ENCODE measurements around the gene HDAC11.
"Not testable (repeated sequence)": the region's sequence is repeated elsewhere in the genome, so short reads cannot be mapped to it uniquely, and the experiment has no call there.

The HDAC11 gene

DNA sequence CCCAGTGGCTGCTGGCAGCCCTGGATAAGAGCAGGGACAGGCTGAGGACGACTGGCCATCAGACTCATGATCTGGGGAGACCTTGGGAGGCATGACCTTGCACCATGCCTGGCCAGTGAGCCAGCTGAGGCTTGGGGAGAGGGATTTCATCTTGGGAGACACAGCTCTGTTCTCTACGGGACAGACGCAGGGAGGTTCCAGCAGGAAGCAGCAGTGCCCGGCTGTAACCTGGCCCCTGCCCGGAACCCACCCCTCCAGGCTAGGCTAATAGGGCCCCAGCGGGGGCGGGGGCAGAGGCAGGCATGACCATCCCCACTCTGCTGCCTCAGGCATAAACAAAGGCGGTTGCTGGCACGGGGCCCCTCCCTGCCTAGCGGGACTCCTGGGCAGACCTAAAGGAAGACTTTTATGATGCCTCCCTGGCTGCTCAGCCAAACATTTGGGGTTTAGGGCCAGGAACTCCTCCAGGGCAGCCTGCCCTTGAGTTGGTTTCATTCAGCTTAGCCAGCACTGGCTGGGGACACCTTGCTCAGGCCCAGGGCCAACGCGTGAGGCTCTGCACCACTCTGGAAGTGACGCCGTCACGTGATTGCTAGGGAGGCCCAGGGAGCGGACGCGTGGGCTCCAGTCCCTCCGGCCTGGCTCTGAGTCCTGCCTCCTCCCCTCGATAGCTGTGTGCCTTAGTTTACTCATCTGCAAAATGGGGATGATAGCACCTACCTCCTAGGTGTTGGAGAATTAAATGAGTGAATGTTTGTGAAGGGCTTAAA is 27.6 kb downstream of the HDAC11 start:
- DNase-seq (ENCODE audit: low read depth, low spot score), result peak; percentile 82

DNA sequence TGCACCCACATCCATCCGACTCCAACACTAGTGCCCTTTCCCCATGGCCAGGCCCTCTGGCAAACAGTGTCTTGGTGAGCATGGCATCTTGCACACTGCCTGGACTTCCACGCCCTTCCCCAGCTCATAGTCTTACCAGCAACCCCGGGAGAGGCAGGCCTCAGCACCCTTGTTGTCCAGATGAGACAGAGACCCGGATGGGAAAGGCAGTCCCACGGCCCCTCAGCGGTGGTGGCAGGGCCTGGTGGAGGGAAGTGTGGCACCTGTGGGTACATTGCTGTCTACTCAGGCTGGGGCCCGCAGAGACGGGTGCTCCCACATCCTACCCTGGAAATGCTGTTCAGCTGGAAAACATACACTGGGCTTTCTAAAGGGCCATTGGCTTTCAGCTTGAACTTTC is 28.4 kb downstream of the HDAC11 start:
- DNase-seq (ENCODE audit: low read depth, low spot score), result no peak

DNA sequence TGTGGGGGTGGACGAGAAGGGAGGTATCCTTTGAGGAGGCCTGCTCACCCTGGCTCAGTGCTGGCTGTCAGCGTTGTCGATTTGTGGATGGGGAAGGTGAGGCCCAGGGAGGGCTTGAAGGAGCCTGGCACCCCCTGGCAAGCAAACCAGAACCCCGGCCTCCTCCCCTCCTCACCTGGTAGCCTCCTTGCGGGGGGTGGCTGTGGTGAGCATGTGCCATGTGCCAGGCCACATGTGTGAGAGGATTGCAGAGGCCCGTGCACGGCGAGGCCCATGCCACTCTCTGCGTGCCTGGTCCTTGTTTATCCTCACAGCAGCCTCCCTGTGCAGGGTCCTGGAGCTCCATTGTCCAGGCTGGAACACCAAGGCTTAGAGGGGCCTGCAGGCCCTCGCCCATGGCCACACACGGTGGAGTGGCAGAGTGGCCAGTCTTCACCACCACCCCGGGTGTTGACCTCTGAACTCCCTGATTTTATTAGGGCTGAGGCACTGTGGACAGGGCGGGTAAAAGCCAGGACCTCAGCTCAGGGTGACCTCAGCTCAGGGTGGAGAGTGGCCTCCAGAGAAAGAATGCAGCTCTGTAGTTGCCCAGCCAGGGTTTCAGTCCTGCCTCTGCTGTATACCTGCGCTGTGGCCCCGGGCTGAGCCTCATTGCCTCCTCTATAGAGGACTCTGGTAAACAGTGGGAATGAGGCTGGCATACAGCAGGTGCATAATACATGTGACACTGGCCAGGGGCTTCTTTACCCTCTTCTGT is 29.1 kb downstream of the HDAC11 start:
- DNase-seq (ENCODE audit: low read depth, low spot score), result no peak

DNA sequence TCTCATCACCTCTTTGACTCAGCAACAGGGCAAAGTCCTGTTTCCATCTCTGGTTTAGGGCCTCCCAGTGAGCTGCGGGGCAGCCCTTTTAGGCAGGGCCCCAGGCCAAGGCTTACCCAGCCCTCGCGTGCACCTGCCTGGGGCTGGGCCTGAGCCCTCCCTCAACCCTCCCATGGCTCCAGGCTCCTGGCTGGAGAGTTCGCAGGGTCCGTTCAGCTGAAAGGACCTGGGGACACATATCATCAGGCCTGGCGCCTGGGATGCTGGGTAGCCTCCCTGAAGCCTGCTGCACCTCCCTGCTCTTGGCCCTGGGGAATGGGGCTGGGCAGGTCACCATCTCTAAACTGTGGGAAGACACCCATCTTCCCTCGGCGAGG is 29.7 kb downstream of the HDAC11 start:
- DNase-seq (ENCODE audit: low read depth, low spot score), result no peak

DNA sequence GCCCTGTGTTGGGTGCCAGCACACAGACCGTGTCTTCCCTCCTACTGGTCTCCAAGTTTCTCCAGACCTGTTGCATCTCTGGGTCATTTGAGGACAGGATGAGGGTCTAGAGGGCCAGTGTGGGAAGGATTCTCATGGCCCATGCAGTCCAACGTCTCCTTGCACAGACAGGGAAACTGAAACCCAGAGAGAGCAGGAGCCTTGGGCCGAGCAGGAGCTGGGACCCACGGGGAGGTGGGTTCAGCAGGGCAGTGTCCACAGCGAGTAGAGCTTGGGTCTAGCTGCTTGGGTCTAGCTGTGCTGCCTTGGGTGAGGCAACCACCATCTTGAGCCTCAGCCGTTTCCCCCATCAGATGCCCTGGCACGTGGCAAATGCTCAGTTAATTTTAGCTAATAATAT is 32.3 kb downstream of the HDAC11 start:
- DNase-seq (ENCODE audit: low read depth, low spot score), result no peak

DNA sequence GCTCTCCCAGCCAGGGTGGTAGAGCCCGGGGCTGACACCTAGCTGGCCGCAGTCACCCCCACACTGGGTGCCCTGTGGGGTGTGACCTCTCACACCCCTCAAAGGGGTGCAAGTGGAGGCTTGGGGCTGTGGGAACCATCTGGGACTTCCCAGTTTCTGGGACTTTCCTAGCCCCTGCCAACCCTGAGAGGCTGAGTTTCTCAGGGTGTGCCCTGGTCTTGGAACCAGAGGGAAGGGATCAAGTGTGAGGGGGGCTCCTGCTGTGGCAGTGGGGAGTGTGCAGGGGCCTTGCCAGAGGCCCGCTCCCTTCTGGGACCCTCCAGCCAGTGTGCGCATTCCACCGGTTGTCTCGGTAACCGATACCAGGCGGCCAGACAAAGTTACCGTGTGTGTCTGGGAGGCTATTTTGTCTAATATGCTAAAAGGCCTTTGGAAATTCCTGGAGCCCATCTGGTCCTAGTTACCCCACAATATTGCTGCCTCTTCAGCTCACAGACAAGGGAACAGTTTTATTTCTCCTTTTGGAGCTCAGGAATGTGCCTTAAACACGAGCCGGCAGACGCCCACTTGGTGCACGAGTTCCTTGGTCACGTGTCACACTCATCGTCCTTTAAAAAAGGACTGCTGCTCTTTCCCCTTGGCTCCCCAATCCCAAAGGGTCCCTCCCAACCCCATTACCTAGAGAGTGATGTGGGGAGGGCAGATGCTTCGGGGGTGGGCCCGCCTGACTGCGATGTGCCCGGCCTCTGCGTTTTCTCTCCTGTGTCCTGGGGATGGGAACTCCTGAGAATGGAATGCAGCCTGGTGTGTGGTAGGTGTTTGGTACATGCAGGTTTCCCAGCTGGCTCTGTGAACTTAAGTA is 33.2 kb downstream of the HDAC11 start:
- peak; percentile 64 for DNase-seq (ENCODE audit: low read depth, low spot score)

DNA sequence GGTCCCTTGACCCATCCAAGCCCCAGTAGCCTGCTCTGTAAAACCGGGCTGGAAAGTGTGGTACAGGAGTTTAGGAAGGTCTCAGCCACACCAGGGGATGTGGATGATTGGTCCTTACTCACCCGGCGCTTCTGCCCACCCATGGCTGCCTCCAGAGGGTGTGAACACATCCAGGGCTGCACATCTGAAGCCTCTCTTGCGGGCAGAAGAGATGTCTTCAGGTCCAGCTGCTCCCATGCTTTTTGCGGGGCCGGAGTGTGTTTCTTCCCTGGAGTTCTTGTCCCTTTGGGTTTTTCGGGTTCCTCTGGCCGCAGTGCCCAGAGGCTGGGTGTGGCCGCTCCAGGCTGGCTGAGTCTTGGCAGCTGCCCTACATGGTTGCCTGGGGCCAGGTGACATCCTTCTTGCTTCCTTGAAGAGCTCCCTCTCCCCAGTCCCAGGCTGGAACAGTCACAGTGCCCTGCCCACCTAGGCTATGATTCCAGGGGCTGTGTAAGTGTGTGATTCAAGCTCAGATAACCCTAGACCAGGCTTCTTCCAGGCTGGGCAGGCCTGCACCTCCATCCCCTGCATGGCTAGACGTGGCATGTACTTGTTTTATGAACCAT is 33.9 kb downstream of the HDAC11 start:
- DNase-seq (ENCODE audit: low read depth, low spot score), result no peak

DNA sequence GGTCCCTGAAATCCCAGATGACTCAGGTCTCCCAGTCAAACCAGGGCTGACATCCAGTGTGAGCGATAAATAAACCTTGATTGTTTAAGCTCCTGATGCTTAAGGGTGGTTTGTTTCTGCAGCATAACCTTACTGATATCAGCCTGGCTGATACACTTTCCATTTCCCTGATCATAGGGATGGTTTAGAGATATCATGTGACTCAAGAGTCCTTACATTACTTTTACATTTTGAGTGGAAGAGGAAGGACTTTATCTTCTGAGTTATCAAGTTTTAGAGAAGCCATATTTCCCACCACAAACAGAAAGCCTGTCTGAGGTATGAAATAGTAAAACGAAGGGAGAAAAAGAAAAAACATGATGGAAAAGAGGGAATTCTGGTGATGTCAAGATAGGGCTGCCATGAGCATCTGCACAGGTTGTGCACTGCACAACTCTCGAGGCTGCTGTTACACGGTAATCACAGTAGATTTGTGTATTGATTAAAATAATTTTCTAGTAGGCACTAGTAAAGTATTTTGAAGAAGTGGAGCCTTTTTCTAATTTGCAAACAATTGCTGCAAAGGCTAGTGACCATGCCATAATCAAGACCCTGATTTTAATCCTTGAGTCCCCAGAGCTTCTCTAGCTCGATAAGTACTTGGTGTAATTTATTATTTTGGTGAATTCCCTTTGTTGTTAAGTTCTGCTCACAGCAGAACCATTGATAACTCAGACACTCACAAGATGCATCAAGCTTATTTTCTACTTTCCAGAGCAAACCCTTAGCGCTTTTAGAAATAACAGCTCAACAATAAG is 34.7 kb downstream of the HDAC11 start:
- DNase-seq (ENCODE audit: low read depth, low spot score), result no peak

DNA sequence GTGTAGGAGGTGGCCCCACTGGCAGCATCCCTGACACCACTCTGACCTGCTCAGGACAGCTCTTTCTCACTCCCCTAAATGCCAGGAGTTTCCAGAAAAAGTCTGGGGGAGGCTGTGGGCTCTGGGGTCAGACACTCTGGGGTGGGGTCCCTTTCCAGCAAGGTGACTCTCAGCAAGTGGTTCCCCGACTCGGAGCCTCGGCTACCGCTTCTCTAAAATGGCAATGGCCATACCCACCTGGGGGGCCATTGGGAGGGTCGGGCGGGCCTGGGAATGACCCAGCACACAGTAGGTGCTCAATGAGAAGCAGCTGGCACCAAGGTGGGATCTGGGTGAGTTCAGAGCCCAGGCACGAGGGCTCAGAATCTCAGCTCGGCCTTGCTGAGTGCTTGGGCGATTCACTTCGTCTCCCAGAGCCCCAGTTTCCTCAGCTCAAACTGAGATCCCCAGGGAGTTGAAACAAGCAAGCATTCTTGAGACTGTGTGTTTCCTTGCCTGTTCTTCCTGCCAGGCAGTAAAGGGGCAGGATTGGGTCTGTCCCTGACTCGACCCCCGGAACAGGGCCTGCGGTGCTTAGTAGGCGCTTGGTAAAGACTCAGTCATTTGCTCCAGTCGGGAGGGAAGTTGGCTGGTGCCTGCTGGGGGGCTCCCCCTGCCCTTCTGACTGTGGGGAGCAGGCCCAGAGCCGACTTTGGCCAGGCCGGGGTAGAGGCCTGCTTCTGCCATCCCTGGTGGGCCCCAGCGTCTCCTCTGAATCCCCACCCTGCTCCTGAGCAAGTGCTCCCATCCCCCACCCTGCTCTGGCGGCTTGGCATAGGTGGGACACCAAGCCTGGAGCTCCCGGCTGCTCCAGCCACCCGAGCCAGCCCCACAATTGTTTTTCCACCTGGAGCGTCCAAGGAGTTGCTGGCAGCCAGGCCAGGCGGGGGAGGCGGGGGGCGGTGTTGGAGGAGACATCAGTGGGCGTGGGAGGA is 36.0 kb downstream of the HDAC11 start:
- DNase-seq (ENCODE audit: low read depth, low spot score), result no peak

DNA sequence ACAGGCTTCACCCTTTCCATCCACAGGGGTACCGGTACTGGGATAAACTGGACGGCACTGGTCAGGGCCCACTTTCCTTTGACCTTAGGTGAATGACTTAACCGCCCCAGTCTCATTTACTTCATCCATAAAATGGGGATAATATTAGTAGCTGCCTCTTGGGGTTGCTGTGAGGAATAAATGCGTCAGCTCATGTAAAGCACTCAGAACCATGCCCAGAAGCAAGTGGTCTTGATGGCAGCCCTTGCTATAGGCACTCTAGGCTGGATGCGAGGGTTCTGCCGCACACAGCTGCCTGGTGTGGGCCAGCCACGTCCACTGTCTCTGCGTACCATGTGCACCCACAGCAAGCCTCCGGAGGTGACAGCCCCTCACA is 36.6 kb downstream of the HDAC11 start:
- DNase-seq (ENCODE audit: low read depth, low spot score), result no peak

DNA sequence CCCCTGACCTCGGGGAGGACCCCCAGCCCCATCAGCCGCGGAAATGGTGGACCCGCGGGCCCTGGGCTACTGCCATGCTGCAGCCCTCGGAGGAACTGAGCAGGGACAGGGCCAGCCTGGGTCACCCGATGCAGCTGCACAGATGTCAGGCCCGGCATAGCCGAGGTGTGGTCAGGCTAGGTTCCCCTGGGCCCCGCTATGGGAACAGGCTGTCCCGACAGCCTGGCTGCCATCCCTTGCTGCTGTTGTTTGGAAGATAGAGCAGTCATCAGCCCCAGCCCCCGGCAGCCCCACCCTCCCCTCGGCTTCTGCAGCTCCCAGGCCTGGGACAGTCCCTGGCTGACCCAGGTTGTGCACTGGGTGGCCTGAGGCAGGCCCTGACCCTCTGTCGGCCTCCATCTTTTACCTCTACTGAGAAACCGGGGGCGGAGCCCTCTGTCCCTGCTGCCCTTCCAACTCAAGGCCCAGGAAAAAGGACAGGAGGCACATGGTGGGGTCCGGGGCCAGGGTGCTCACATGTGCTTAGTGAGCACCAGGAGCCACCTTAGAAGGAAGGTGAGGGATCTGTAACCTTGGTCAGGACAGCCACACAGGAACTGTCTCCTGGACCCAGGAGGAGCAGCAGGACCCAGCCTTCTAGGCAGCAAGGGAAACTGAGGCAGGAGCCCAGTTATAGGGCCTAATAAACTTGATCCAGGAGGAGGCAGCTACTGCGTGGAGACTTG is 37.3 kb downstream of the HDAC11 start:
- no peak for DNase-seq (ENCODE audit: low read depth, low spot score)

DNA sequence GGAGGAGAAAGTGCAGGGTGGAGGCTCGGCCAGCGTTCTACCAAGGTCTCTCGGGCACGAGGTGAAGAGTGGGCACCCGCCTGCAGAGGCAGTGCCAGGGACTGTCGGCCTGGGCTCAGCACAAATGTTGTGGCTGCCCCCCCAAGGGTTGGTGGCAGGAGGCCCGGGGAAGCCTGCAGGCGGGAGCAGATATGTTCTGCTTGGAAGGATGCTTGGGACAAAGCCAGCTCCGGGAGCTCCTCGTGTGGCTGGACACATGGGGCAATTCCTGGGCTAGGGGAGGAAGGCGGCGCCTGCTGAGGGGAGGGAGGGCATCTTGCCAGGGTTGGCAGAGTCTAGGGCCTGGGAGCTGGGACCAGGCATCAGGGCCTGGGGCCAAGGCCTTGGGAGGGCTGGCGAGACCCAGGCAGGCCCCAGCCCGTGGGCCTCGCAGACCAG is 38.4 kb downstream of the HDAC11 start:
- DNase-seq (ENCODE audit: low read depth, low spot score), result no peak

DNA sequence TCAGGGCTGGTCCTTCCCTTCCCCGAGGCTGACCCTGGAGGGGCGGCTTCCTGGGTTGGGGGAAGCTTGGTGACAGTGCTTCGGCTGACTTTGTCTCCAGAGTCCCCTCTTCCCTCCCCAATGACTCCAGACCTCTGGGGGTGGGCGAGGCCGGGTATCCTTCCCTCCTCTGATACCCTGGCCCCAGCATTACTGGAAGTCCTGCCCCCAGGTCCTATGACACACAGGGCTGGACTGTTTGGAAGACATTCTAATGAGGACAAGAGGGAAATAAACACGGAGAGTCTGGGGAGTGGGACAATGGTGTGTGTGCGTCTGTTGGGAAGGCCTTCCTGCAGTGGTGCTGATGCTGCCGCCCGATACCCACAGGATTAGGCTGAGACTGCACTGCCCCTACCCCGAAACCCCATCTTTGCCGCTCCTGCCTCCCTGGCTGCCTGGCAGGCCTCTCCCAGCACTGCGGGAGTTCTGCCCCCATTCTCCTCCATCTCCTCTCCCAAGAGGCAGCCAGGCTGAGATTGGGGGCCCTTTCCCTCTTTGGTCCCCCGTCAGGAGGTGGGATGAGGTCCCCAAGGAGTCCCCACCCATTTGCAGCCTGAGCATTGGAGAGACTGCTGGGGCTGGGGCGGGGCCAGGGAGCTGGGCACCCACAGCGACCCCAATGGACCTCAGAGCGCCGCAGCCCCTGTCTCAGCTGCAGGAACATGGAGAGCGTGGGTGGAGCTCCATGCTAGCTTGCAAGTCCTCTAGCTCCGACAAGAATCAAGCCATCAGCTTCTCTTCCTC is 39.1 kb downstream of the HDAC11 start:
- DNase-seq (ENCODE audit: low read depth, low spot score), result no peak

DNA sequence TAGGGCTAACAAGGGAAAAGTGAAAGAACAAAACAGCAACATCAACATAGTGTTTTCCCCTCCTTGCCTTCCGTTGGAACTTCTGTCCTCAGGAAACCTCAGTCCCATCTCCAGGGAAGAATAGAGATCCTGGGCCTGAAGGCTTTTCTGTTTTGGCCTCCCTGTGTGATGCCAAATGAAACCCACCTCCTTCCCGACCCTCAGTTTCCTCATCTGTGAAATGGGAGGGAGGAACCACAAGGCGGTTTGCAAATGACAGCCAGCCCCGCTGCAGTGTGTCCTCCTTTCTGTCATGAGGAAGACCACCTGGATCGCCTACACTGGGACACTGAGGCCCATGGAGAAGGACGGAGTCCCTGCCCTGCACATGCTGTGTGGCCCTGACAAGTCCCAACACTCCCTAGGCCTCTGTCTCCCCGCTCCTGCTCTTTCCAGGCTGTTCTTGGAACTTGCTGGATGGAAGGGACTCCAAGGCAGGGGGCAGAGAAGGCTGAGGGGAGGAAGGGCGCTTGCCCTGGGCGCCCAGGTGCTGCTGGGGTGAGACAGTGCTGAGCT is 40.3 kb downstream of the HDAC11 start:
- no peak for DNase-seq (ENCODE audit: low read depth, low spot score)

DNA sequence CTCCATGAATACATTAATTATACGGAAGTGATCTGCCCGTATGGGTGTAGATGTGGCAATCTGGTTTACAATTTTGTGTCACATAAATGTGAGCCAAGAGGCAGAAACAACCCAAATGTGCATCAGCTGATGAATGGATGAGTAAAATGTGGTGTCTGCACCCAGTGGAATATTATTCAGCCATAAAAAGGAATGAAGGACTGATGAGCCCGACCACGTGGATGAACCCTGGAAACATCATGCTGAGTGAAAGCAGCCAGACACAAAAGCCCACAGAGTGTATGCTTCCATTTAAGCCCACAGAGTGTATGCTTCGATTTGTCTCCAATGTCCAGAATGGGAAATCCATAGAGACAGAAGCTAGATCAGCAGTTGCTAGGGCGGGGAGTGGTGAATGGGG is 41.2 kb downstream of the HDAC11 start:
- no peak for DNase-seq (ENCODE audit: low read depth, low spot score)

DNA sequence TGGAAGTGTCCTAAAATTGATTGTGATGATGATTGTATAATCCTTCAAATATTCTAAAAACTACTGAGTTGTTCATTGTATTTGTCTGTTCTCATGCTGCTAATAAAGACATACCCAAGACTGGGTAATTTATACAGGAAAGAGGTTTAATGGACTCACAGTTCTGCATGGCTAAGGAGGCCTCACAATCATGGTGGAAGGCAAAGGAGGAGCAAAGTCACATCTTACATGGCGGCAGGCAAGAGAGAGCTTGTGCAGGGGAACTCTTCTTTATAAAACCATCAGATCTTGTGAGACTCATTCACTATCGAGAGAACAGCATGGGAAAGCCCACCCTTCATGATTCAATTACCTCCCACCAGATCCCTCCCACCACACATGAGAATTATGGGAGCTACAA is 41.6 kb downstream of the HDAC11 start:
- not testable (repeated sequence) for DNase-seq (ENCODE audit: low read depth, low spot score)

DNA sequence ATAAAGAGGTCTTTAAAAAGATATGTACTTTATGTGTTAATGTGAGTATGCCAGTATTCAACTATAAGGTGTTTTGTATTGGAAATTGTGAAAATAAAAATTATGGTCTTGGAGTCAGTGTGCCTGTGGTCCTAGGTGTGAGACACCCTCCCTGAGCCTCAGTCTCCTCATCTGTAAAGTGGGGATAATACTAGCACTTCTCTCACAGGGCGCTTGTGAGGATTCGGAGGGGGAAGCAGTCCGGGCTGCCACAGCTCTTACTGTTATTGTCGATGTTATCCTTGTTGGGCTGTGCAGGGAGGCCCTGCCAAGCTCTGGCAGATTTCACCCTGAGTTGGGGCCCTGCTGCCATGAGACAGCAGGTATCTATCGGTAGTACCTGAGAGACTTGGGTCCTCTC is 42.1 kb downstream of the HDAC11 start:
- DNase-seq (ENCODE audit: low read depth, low spot score), result no peak
